DMS53 treated with DMSO at 0.1 percent for 48 hours (cell line): ENCODE measurements around the gene RNF141.
A peak's percentile ranks its signal among the peaks of the same experiment; 100 is the strongest.

Source experiments
- DNase-seq: peaks from one replicate; lab custom pipeline; 2025; ENCODE audit not compliant: unreplicated experiment; lab: John Stamatoyannopoulos, UW

The RNF141 gene

DNA sequence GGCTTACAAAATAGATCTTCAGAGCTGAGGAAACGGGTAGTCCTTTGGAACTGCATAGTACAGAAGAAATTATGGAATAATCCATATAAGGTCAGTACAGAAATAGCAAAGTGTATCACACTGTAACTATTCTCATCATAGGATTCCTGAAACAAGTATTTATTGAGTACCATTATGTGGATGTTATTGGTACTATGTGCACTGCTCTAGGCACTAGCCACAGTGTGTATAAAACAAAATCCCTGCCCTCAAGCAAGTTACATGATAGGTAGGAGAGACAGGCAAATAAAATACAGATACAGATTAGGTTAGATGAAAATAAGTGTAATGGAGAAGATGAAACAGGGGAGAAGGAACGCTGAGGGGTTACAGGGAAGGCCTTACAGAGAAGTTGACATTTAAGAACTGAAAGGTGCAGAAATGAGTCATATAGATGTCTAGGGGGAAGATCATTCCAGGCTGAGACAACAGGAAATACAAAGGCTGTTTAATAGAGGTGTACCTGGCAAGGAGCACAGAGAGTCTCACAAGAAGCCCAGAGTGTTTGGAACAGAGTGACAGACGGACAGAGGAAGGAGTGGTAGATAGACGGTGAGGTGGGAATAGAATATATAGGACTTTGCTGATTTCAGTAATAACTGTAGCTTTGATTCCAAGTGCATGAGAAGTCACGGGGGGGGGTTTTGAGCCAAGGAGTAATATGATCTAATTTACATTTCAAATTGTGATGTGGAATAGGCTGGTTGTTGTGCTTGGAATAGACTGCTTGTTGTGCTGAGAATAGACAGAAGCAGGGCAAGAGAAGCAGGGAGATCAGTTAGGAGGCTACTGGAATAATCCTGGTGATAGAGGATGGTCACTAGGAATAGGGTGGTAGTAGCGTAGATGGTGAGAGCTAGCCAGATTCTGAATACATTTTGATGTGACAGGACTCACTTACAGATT lies 13.7 kb downstream of the RNF141 start:
- no peak for DNase-seq

DNA sequence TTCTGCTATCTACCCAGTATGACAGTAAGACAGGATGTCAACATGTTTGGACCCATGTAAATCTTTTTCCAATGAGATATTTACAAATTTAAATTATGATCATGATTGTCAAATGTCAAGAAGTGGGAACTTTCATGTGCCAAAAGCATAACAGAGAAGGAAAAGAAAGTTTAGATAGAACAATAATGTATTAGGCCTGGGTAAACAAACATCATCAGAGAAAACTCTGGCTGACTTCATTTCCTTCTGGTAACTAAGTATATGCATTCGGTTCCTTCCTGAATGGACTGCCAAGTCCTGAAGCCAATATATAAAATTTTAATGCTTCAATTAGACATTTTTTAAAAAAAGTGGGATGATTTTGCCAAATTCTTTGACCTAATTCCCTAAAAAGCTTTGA lies 16.5 kb downstream of the RNF141 start:
- no peak for DNase-seq

DNA sequence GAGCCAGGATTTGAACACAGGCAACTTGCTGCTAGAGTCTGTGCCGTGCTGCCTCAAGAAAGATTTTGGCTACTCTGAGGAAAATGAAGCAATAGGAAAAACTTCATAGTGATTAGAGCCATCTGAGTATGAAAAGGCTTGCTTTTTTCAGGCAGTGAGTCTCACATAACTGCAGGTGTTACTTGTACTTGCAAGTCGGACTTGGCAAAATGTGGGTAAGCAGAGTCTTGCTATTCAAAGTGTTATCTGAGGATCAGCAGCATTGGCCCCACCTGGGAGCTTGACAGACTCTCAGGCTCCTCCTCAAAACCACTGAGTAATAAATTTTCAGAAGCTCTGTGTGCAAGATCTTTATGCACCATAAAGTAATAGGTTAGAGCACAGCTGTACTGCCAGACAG lies 18.1 kb downstream of the RNF141 start:
- no peak for DNase-seq

DNA sequence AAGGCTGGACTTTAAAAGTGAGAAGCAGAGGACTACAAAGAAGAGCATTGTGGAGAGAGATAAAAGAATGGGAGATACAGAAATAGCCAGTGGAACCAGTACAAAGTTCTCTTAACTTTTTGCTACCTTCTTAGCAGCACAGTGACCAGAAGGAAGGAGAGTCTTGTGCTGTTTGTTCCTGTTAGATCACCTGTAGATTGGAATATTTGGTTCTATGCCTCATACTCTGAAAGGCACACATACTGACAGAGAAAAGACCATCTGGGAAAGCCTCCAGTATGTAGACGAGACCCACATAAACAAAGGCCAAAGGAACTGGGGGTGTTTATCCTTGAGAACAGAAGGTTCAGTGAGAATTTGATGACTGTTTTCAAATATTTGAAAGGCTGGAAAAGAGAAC lies 18.7 kb downstream of the RNF141 start:
- no peak for DNase-seq

DNA sequence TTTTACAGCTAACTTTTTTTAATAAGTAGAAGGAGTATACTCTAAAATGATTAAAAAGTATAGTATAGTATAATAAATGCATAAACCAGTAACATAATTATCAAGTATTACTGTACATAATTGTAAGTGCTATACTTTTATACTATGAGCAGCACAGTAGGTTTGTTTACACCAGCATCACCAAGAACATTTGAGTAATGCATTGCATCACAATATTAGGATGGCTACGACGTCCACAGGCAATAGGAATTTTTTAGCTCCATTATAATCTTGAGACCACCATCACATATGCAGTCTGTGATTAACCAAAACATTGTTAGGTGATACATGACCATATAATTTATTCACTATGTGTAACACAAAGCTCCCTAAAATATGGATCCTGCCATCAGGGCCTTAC lies 20.4 kb downstream of the RNF141 start:
- DNase-seq, result no peak

DNA sequence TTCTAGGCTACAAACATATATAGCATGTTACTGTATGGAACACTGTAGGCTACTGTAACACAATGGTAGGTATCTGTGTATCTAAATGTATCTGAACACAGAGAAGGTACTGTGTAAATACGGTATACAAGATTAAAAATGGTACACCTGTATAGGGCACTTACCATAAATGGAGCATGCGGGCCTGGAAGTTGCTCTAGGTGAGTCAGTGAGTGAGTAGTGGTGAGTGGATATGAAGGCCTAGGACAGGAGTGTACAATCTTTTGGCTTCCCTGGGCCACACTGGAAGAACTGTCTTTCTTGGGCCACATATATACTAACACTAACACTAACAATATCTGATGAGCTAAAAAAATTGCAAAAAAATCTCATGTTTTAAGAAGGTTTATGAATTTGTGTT lies 21.4 kb downstream of the RNF141 start:
- no peak for DNase-seq

DNA sequence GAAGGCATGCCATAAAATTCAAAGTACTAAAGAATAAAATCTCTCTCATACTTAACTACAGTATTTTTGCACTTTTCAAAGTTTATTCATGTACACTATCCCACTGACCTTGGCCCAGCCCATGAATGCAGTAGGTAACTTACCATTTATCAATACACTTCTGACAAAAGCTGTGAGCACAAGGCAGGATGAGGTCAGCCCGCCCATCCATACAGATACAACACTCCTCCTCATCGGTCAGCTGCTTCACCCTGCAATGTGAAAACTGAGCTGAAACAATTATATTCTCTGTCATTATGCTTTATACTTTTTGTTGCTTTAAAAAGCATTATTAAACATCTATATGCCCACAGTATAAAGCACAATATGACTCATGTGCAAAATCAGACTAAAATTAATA lies 22.1 kb downstream of the RNF141 start:
- no peak for DNase-seq

DNA sequence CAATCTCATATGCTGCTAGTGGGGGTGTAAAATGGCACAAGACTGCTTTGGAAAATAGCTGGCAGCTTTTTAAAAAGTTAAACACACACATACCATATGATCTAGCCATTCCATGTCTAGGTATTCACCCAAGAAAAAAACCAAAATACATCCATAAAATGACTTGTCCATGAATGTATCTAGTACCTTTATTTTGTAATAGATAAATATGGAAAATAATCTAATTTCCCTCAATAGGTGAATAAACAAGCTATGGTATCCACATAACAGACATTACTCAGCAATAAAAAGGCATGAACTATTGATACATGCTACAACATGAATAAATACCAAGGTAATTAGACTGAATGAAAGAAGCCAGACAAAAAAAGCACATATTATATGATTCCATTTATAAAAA lies 22.9 kb downstream of the RNF141 start:
- DNase-seq, result no peak

DNA sequence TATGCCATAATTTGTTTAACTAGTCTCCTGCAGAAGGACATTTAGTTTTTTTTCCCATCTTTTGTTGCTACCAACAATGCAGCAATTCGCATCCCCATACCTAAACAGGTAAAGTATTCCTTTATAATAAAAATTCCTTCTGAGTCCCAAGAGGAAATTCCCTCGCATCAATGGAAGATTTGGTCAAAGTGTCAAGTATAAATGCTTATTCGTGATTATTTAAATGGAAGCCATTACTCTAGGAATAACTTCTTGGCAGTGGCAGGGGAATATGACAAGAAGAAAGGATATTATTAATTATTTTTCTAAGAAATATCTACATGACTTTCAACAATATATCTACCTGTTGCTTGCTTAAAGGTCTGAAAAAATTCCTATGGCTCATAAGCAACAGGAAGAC lies 25.6 kb downstream of the RNF141 start:
- DNase-seq, result no peak

DNA sequence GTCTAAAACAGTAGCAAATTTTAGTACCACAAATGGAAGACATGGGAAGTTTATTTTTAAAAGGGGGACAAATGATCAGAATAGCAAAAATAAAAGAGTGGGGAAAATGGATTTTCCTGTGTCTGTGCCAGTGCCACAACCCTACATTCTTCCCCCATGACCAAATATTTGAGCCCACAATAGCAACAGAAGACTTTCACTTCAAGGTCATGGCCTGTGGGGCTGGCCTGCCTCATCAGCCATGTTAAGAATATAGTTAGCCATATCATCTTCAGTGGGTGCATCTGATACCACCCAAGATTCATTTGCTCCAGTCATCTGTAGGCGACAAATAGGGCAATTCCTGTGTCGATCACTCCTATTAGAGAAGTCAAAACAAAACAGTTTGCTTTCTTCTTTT lies 26.3 kb downstream of the RNF141 start:
- DNase-seq, result no peak

DNA sequence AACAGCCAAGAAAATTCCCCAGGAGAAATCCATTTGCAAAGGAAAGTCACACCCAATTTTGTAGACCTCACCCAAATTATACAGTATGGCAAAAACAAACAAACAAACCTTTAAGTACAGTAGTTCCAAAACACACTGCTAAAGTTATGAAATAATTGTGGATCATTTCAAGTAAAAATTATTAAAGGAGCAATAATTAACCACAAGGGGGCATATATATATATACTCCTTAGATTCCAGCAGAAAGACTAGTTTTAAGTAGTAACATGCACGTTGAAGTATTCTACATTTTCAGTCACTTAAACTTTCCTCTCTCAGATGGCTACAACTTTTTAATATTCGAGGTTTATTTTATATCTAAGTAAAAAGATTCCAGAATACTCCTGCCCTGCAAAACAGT lies 26.8 kb downstream of the RNF141 start:
- DNase-seq, result peak; percentile 18

DNA sequence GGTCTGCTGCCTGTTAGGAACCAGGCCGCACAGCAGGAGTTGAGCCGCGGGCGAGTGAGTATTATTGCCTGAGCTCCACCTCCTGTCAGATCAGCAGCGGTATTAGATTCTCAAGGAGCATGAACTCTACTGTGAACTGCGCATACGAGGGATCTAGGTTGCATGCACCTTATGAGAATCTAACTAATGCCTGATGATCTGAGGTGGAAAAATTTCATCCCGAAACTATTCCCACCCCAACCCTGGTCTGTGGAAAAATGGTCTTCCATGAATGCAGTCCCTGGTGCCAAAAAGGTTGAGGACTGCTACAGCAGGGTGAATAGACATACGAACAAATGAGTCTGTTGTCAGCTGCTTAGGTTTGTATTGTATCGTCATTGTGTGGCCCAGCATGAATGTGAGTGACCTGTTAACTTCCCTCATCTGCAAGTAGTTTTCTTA lies 29.8 kb downstream of the RNF141 start:
- no peak for DNase-seq

DNA sequence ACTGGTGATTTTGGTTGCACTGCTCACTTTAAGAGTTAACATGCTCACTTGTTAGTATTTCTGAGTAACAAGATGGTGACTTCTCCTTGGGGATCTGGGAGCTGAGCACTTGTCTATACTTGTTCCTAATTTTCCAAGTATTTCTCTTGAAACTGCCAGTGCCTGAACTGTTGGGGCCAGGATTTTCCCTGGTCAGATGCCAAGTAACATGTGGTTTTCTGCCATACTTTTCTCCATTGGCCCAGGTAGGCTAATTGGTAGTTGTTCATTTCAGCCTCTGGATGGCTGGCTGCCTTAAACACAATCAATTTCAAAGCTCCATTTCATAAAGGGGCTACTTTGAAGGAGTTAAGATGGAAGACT lies 35.0 kb downstream of the RNF141 start:
- DNase-seq, result no peak

DNA sequence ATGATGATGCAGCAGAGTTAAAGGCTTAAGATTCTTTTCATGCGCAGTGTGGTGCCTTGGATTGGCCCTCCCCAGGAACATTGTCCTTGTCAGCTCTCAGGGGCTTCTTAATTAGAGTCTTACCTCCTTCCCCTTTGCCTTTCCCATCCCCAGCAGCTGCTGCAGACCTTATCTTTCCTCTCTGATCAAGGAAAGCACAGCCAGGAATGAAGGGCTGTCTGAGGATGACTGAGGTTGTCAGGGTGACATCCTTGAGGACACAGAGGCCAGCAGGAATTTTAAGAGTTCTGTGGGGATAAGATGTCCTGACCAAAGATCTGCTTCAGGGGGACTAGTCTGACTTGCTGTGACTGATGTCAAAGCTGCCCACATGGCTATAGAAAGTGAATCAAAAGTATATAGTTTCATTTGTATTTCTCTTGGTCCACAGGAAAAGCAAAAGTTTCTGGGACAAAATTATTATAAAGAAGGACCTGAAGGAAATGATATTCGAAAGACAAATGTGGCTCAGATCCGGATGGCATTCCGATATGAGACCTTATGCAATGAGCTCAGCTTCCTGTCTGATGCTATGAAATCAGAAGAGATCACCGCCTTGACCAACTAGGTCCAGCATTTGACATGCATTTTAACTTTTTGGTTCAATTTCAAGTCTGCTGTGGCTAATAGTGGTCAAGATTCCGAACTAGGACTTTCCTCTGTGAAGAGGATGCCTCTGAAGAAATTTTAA lies 35.5 kb downstream of the RNF141 start:
- no peak for DNase-seq

DNA sequence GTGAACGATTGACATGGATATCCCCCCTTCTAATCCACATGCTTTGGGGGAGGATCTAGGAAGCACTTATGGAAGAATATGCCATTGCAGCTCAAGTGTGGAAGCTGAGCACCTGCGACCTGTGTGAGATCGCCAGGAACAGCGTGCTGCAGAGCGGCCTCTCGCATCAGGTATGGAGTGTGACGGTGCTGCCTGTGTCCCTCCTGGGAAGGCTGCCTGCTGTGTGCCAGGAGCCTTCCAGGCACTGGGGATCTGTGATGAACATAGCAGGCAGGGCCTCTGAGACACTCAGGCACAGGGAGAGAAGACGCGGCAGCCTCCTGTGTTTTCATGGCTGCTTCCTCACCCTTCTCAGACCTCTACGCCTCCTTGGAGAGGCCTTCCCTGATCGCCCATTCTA lies 36.5 kb downstream of the RNF141 start:
- DNase-seq, result no peak

DNA sequence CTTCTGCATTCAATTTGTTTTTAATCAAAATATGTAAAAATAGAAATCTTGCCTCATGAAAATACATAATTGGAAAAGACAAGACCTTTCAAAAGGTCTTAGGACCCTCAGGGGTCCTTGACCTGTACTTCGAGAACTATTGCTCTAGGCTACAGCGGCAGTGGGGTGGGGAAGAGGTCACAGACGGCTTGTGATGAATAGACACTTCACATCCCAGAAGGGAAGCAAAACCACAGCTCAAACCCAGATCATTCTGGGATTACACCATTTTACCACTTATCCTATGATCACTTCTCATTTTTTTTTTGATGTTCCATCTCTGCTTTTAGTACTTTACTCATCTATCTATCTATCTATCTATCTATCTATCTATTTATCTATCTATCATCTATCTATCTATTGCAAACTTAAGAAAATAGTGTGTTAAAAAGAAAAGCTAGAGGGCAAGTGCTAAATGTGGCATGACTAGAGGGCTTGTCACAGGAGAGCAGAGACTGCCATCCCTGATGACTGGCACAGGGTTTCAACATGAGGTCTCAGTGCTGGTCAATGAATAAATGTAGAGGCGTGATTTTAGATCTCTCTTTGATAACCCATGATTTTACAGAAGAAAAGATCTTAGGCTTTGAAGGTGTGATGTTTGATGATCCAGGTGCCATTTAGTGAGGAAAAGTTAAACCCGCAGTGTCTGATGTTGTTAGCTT lies 37.1 kb downstream of the RNF141 start:
- DNase-seq, result no peak

DNA sequence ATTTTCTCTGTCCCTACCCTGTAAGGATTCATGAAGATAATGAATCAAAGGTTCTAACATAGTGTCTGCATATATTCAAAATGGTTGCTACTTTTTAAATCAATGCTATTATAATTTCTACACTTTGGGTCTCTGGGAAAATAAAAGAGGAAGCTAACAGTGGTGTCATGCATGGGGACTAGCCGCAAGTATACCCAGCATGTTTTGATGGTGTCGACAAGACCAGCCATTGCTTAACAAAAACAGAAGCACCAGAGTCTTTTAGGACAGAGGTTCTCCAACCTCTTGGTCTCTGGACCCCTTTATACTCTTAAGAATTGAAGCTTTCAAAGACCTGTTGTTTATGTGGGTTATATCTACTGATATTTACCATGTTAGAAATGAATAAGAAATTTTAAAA lies 37.8 kb downstream of the RNF141 start:
- no peak for DNase-seq

DNA sequence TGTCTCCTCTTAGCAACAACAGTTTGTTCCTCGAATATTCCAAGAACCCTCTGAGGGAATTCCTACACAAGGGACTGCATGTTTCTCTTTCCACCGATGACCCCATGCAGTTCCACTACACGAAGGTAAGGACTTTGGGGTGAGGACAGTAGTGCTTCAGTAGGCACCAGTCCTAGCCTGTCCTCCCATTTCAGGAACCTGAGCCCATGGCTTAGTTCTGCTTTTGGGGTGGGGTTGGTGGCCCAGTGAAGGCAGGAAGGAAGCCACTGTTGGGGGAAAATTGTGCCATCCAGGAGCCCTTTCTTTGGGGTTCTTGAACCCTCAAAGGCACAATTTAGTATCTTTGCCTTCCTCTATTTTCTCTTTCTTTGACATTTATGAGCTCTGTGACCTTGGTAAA lies 38.2 kb downstream of the RNF141 start:
- no peak for DNase-seq

DNA sequence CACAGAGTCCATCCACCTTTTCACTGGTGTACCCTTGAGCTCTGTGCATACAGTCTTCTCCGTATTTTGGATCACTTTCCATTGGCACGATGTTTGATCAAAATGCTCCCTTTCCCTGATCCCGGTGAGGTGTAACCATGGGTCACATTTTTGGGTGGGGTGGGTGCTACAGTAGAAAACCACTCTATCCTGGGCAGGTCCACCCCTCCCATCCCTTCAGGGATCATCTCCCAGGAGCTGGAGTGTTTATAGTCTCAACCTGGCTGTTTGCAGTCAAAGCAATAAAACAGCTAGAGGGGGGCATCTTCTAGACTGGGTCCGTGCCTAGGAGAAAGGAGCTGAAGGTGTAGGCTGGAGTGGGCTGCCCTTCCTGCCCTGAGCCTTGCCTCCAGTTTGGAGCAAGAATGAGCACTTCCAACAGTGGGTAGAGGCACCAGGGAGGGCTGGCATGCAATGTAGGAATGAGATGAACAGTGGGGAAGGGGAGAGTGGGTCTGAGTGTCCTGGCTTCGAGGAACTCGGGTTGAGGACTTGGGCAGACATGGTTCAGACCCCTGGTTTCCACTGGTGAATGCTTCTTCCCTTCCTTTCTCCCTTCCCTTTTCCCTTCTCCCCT lies 38.8 kb downstream of the RNF141 start:
- no peak for DNase-seq

DNA sequence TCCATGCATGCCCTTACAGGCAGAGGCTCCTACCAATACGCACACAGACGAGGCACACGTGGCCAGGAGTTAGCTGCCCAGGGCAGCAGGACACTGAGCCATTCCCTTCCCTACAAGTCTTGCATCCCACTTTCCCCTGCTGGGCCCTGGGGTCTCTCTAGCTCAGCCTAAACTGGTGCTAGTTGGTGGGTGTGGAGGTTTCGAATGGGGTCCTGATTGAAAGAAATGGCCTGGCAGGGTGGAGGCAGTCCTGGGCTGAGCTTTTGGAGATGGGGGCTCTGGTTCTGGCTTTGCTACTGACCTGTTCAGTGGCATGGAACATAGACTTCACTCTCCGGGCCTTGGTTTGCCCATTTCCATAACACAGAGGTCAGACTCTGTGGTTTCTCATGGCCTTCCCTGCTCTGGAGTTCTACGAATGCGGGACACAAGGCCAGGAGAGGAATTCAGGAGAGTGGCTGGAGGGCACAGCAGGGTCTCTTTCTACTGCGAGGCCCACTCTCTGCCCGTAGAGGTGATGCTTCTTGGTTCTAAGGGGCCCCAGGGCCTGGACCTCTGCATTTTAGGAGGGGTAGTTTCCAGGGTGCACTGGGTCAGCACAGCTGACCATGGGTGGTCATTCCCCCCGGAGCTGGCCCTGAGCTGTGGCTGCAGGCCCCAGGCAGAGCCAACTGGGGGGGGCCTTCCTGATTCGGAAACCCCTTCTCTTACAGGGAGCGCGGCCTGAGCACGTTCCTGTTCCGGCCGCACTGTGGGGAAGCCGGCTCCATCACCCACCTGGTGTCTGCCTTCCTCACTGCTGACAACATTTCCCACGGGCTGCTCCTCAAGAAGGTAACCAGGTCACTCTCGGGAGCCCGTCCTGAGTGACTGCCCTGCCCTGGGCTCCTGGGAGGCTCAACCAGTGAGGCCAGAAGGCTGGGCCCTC lies 40.0 kb downstream of the RNF141 start:
- DNase-seq, result no peak
